Measurements from ENCODE around the gene STAMBP. TPM values are rescaled to one million over a fixed set of nuclear protein-coding genes. Genes with fewer than 3 reads are reported as not detected.

STAMBP gene
- total and polyA plus RNA-seq, 3 donors from 2014 or later, result 47.4 to 51.2 (median 49.0) TPM

GRCh38 chr2:73919596-73920228 lies 91.0 kb downstream of the STAMBP start:
- no peak for DNase-seq
- intact Hi-C loops (cut with DNase I; ENCODE audit: low total_unique reads), result no loop called here
- no peaks in the 10 kb centered on the region for H3K9me3 ChIP-seq
- no peak overlapping the region for H3K27ac ChIP-seq
- no peak for TF ChIP-seq POLR2A (IDR thresholded peaks at IDR 0.05)
- TF ChIP-seq, protein P1, sequence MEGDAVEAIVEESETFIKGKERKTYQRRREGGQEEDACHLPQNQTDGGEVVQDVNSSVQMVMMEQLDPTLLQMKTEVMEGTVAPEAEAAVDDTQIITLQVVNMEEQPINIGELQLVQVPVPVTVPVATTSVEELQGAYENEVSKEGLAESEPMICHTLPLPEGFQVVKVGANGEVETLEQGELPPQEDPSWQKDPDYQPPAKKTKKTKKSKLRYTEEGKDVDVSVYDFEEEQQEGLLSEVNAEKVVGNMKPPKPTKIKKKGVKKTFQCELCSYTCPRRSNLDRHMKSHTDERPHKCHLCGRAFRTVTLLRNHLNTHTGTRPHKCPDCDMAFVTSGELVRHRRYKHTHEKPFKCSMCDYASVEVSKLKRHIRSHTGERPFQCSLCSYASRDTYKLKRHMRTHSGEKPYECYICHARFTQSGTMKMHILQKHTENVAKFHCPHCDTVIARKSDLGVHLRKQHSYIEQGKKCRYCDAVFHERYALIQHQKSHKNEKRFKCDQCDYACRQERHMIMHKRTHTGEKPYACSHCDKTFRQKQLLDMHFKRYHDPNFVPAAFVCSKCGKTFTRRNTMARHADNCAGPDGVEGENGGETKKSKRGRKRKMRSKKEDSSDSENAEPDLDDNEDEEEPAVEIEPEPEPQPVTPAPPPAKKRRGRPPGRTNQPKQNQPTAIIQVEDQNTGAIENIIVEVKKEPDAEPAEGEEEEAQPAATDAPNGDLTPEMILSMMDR (IDR thresholded peaks at IDR 0.05), result no peak
- H3K4me1 ChIP-seq, result no peaks in the 10 kb centered on the region
- WGBS, 2 donors, result 86 to 88% methylated on average over 7 of the region's 7 CpGs
- no peak overlapping the region for H3K4me3 ChIP-seq
- no peaks in the 10 kb centered on the region for H3K36me3 ChIP-seq (ENCODE audit: low read depth, missing control alignments)
- H3K27me3 ChIP-seq, result no peaks in the 10 kb centered on the region

DNA sequence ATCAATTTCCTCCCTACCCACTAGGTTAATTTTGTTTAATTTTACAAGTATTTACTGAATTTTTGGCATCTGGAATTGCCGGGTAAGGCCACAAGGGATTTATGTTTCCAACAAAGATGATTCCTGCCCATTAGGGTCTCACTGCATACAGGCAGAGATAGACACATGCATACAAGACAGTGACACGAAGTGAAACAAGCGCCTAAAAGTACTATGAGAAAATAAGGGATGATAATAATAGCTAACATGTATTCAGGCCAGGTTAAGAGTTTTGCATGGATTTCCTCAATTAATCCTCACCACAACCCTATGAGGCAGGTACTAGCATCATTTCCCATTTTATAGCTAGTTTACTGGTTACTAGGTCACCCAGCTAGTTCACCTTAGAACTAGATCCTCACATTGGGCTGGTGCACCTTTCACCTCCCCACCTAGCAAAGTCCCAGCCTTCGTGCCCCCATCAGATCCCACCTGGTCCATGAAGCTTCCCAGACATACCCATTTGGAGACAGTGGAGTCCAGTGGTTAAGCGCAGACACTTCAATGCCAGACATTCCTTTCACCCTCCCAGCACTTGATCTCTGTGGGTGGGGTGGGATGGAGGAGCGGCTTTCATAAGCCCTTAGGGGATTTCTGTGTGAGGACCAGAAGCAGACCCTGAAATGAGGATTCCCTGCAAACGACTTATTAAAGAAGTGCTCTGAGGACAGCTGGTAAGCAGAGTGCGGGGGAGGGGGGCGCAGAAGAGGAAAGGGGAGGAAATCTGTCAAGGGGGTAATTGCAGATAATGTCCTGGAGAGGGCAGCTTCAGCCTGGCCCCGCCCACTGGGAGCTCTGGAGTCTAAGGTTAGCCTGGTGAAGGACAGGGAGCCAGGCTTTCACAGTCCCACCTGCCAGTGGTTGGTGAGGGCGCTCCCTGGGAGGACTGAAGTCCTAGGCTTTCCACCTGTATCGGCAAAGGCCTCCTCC lies 92.1 kb downstream of the STAMBP start:
- Histone ChIP-seq H3K4me1 (no peaks in the 10 kb centered on the region), H3K27ac (no peak overlapping the region), H3K36me3 (ENCODE audit: low read depth, missing control alignments) (no peaks in the 10 kb centered on the region), H3K4me3 (no peak overlapping the region), H3K9me3 (no peaks in the 10 kb centered on the region), H3K27me3 (no peaks in the 10 kb centered on the region)
- no peak for DNase-seq
- intact Hi-C loops (cut with DNase I; ENCODE audit: low total_unique reads), result no loop called here
- TF ChIP-seq POLR2A (IDR thresholded peaks at IDR 0.05), result no peak
- TF ChIP-seq, protein P1 (IDR thresholded peaks at IDR 0.05), result no peak
- WGBS, 2 donors, result 49 to 64% methylated on average over 11 to 12 of the region's 12 CpGs

- Histone ChIP-seq H3K27ac (no peak overlapping the region), H3K4me1 (no peaks in the 10 kb centered on the region), H3K36me3 (ENCODE audit: low read depth, missing control alignments) (no peaks in the 10 kb centered on the region), H3K27me3 (no peaks in the 10 kb centered on the region), H3K4me3 (no peak overlapping the region), H3K9me3 (no peaks in the 10 kb centered on the region)
- no peak for DNase-seq
- TF ChIP-seq POLR2A (IDR thresholded peaks at IDR 0.05), result no peak
- TF ChIP-seq, protein P1 (IDR thresholded peaks at IDR 0.05), result no peak
- WGBS, 2 donors, result 87 to 88% methylated on average over 5 to 9 of the region's 9 CpGs
- intact Hi-C loops (cut with DNase I; ENCODE audit: low total_unique reads), result no loop called here
Observed at GRCh38 chr2:73921581-73921980, 92.8 kb downstream of the STAMBP start.

- Histone ChIP-seq H3K4me1 (peaks cover 3% of the 10 kb centered on the region), H3K27ac (no peak overlapping the region), H3K9me3 (no peaks in the 10 kb centered on the region), H3K27me3 (no peaks in the 10 kb centered on the region), H3K4me3 (no peak overlapping the region), H3K36me3 (ENCODE audit: low read depth, missing control alignments) (no peaks in the 10 kb centered on the region)
- intact Hi-C loops (cut with DNase I; ENCODE audit: low total_unique reads), result no loop called here
- TF ChIP-seq, protein P1 (IDR thresholded peaks at IDR 0.05), result no peak
- no peak for TF ChIP-seq POLR2A (IDR thresholded peaks at IDR 0.05)
- 57 to 65% methylated on average over 5 of the region's 5 CpGs for WGBS, 2 donors
- no peak for DNase-seq
Observed at GRCh38 chr2:73922681-73923080, 93.9 kb downstream of the STAMBP start.

Other genes starting within 250 kb of the STAMBP start
- not detected for gene NAT8, start 186.5 kb upstream of the STAMBP start, total RNA-seq
- gene NAT8, start 186.5 kb upstream of the STAMBP start, polyA plus RNA-seq (ENCODE audit: insufficient read depth, low read depth, low replicate concordance), result 6.0 TPM
- gene TPRKB, start 91.6 kb upstream of the STAMBP start, total RNA-seq, result 10 to 100 TPM; 29.0 to 34.5 TPM
- gene TPRKB, start 91.6 kb upstream of the STAMBP start, polyA plus RNA-seq (ENCODE audit: insufficient read depth, low read depth, low replicate concordance), result 72.2 TPM
- 10 to 100 TPM; 55.3 to 56.3 TPM for gene DUSP11, start 48.9 kb upstream of the STAMBP start, total RNA-seq
- 32.2 TPM for gene DUSP11, start 48.9 kb upstream of the STAMBP start, polyA plus RNA-seq (ENCODE audit: insufficient read depth, low read depth, low replicate concordance)
- gene C2orf78, start 44.8 kb upstream of the STAMBP start, total RNA-seq, result 10 to 100 TPM in 1 of 2 donors, 1 to 10 TPM in 1; 3.5 to 18.6 TPM
- 11.6 TPM for gene C2orf78, start 44.8 kb upstream of the STAMBP start, polyA plus RNA-seq (ENCODE audit: insufficient read depth, low read depth, low replicate concordance)
- gene ACTG2, start 64.0 kb downstream of the STAMBP start, total RNA-seq, result 1 to 10 TPM; 1.3 to 2.7 TPM
- 93.4 TPM for gene ACTG2, start 64.0 kb downstream of the STAMBP start, polyA plus RNA-seq (ENCODE audit: insufficient read depth, low read depth, low replicate concordance)
- 10 to 100 TPM; 91.0 to 93.9 TPM for gene DGUOK, start 97.9 kb downstream of the STAMBP start, total RNA-seq
- gene DGUOK, start 97.9 kb downstream of the STAMBP start, polyA plus RNA-seq (ENCODE audit: insufficient read depth, low read depth, low replicate concordance), result 87.7 TPM
- 10 to 100 TPM in 1 of 2 donors, 1 to 10 TPM in 1; 9.7 to 12.2 TPM for gene TET3, start 155.9 kb downstream of the STAMBP start, total RNA-seq
- gene TET3, start 155.9 kb downstream of the STAMBP start, polyA plus RNA-seq (ENCODE audit: insufficient read depth, low read depth, low replicate concordance), result 4.3 TPM